Ascending aorta (tissue), 2 donors: ENCODE data around the gene ARID5A. TPM values are rescaled to one million over a fixed set of nuclear protein-coding genes. Genes with fewer than 3 reads are reported as not detected.

Experiments used
- DNase-seq, 2 donors: peaks; one replicate each; pipeline ENCODE4 v3.0.0-alpha.2; 2019; ENCODE audit warnings: low spot score in 2 of 2
- H3K27ac ChIP-seq, 2 donors: fragments of 200-600 bp; sonication (generic); one replicate each; pipeline ENCODE4 v1.5.1; 2016 to 2017; ENCODE audit warnings: mild to moderate bottlenecking in 1 of 2
- H3K27me3 ChIP-seq: fragments of 200-600 bp; sonication (generic); one replicate; pipeline ENCODE4 v1.5.1; 2017
- H3K36me3 ChIP-seq, 2 donors: fragments of 200-600 bp; sonication (generic); one replicate each; pipeline ENCODE4 v1.5.1; 2016
- H3K4me1 ChIP-seq, 2 donors: fragments of 200-600 bp; sonication (generic); one replicate each; pipeline ENCODE4 v1.5.1; 2016 to 2017; ENCODE audit warnings: mild to moderate bottlenecking in 1 of 2
- H3K4me3 ChIP-seq, 2 donors: fragments of 200-600 bp; sonication (generic); one replicate each; pipeline ENCODE4 v1.5.1; 2016 to 2017; ENCODE audit warnings: mild to moderate bottlenecking in 1 of 2
- H3K9me3 ChIP-seq, 2 donors: fragments of 200-600 bp; sonication (generic); one replicate each; pipeline ENCODE4 v1.5.1; 2016
- intact Hi-C: fragments of 100-400 bp; cut with DNase I; formaldehyde crosslinking; loops from one replicate; pipeline ENCODE4 v1.15.1; 2023
- total RNA-seq: library from RNA; depleted of rRNA; stranded (reverse); fragments of >200 nt; gene quantifications from one replicate; pipeline ENCODE4 v1.1.0, GENCODE V29; 2016
- TF ChIP-seq, protein P1 (sequence below), 3 experiments: fragments of 200-600 bp in 2 of 3; fragments of 450-650 bp in 1 of 3; sonication (generic) in 2 of 3; IDR thresholded peaks; one replicate each; pipeline ENCODE4 v1.5.1; 2016 to 2019; ENCODE audit warnings: antibody characterized with exemption in 3 of 3, mild to moderate bottlenecking in 1 of 3, moderate library complexity in 1 of 3

The ARID5A gene
- total RNA-seq, 1 donor from 2014 or later, result 267 TPM

GRCh38 chr2:96564563-96564962 lies 28.0 kb downstream of the ARID5A start:
- Histone ChIP-seq H3K27me3 (no peaks in the 10 kb centered on the region), H3K36me3 (no peaks in the 10 kb centered on the region), H3K4me1 (no peaks in the 10 kb centered on the region), H3K27ac (no peak overlapping the region), H3K4me3 (no peak overlapping the region), H3K9me3 (no peaks in the 10 kb centered on the region)
- intact Hi-C loops, result no loop called here
- no peak for DNase-seq
- TF ChIP-seq, protein P1, sequence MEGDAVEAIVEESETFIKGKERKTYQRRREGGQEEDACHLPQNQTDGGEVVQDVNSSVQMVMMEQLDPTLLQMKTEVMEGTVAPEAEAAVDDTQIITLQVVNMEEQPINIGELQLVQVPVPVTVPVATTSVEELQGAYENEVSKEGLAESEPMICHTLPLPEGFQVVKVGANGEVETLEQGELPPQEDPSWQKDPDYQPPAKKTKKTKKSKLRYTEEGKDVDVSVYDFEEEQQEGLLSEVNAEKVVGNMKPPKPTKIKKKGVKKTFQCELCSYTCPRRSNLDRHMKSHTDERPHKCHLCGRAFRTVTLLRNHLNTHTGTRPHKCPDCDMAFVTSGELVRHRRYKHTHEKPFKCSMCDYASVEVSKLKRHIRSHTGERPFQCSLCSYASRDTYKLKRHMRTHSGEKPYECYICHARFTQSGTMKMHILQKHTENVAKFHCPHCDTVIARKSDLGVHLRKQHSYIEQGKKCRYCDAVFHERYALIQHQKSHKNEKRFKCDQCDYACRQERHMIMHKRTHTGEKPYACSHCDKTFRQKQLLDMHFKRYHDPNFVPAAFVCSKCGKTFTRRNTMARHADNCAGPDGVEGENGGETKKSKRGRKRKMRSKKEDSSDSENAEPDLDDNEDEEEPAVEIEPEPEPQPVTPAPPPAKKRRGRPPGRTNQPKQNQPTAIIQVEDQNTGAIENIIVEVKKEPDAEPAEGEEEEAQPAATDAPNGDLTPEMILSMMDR (IDR thresholded peaks at IDR 0.05), result no peak

DNA sequence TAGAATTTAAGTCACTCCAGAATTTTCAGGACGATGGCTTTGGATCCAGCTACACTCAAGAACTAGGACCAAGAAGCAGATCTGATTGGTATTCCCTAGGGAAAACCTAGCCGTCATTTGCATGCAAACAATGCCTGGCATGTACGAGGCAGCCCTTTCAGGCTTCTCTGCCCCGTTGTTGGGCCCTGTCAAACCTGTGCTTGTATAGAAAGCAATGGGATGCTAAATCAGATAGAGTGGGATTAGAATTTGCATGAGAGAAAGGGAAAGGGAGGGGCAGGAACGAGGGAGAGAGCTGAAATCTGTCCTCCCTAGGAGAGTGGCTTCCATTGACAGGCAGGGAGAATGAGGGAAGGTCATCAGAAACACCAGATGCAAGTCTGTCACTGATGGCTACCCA lies 28.6 kb downstream of the ARID5A start:
- H3K4me1 ChIP-seq, result no peaks in the 10 kb centered on the region
- intact Hi-C loops, result no loop called here
- no peaks in the 10 kb centered on the region for H3K36me3 ChIP-seq
- no peaks in the 10 kb centered on the region for H3K27me3 ChIP-seq
- no peak for DNase-seq
- H3K9me3 ChIP-seq, result no peaks in the 10 kb centered on the region
- no peak overlapping the region for H3K27ac ChIP-seq
- H3K4me3 ChIP-seq, result no peak overlapping the region
- TF ChIP-seq, protein P1 (IDR thresholded peaks at IDR 0.05), result no peak

DNA sequence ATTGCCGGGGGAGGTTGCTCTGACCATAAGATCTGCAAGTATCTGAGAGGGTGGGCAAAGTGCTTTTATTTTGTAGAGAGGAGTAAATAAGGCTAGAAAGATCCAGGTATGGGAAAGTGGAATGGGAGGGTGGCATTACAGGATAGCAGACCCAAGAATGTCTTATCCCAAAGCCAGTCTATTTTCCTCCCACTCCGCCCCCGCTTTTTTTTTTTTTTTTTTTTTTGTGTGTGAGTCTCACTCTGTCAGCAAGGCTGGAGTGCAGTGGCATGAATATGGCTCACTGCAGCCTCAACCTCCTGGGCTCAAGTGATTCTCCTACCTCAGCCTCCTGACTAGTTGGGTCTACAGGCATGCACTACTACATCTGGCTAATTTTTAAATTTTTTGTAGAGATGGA lies 31.5 kb downstream of the ARID5A start:
- intact Hi-C loops, result no loop called here
- DNase-seq, result no peak
- H3K4me1 ChIP-seq, result no peaks in the 10 kb centered on the region
- no peaks in the 10 kb centered on the region for H3K36me3 ChIP-seq
- no peaks in the 10 kb centered on the region for H3K27me3 ChIP-seq
- no peak overlapping the region for H3K27ac ChIP-seq
- H3K9me3 ChIP-seq, result no peaks in the 10 kb centered on the region
- TF ChIP-seq, protein P1 (IDR thresholded peaks at IDR 0.05), result no peak
- H3K4me3 ChIP-seq, result no peak overlapping the region

DNA sequence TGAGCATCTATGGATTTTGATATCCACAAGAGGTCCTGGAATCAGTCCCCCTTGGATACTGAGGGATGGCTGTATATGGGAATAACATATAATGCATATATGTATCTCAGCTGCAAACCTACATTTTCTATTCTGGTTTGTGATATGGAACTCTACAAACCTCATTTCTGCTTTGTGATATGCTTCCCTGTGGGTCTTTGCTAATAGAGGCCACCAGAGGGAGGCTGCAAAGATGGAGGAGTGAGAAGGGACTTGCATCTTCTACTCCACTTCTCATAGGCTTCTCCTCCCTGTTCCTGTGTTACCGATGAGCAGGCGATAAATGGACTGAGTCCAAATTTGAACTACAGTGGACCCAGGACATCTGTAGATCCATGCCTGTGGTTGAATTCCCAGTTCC lies 37.8 kb downstream of the ARID5A start:
- intact Hi-C loops, result no loop called here
- no peak for DNase-seq
- TF ChIP-seq, protein P1 (IDR thresholded peaks at IDR 0.05), result peak in 1 of 3 experiments; percentile 14
- Histone ChIP-seq H3K9me3 (no peaks in the 10 kb centered on the region), H3K36me3 (no peaks in the 10 kb centered on the region), H3K4me3 (no peak overlapping the region), H3K4me1 (no peaks in the 10 kb centered on the region), H3K27me3 (no peaks in the 10 kb centered on the region), H3K27ac (no peak overlapping the region)

- TF ChIP-seq, protein P1 (IDR thresholded peaks at IDR 0.05), result no peak
- no peaks in the 10 kb centered on the region for H3K36me3 ChIP-seq
- intact Hi-C loops, result no loop called here
These were observed 39.4 kb downstream of the ARID5A start for GRCh38 chr2:96575785-96576456.

DNA sequence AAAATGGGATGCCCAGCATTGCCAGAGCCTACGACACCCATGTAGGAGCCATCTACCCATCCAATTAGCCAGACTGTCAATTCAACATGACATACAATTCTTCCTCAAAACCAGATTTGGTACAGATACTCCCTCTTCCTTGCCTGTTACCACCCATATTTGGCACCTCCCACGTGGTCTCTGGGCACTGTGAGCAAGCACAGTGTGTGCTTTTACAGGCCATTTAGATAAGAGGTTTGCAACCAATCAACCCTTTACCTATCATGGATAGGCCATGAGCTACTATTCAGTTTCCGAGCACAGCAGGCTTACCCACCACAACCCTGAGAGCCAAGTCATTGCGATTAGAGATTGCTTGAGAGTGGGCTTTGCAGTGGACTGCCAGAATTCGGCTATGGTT lies 40.9 kb downstream of the ARID5A start:
- Histone ChIP-seq H3K27ac (no peak overlapping the region), H3K4me3 (no peak overlapping the region), H3K36me3 (no peaks in the 10 kb centered on the region), H3K4me1 (no peaks in the 10 kb centered on the region), H3K9me3 (no peaks in the 10 kb centered on the region), H3K27me3 (no peaks in the 10 kb centered on the region)
- DNase-seq, result no peak
- intact Hi-C loops, result no loop called here
- TF ChIP-seq, protein P1 (IDR thresholded peaks at IDR 0.05), result no peak

More at GRCh38 chr2:96575785-96576456, 39.4 kb downstream of the ARID5A start:
- no peak overlapping the region for H3K27ac ChIP-seq
- no peak for DNase-seq
- H3K4me3 ChIP-seq, result no peak overlapping the region
- H3K9me3 ChIP-seq, result no peaks in the 10 kb centered on the region
- H3K27me3 ChIP-seq, result no peaks in the 10 kb centered on the region
- H3K4me1 ChIP-seq, result no peaks in the 10 kb centered on the region
